ENCODE results near the gene ADAM12.

Gene ADAM12

GRCh38 chr10:126081841-126082466 is 306.3 kb downstream of the ADAM12 start:
- no peak for DNase-seq (ENCODE audit: low read depth)
- H3K4me3 ChIP-seq (replicated peaks; ENCODE audit: low read depth, low read length) = no peak overlapping the region
- no peak for TF ChIP-seq CTCF (IDR thresholded peaks at IDR 0.05; ENCODE audit: low read length, missing control alignments)

DNA sequence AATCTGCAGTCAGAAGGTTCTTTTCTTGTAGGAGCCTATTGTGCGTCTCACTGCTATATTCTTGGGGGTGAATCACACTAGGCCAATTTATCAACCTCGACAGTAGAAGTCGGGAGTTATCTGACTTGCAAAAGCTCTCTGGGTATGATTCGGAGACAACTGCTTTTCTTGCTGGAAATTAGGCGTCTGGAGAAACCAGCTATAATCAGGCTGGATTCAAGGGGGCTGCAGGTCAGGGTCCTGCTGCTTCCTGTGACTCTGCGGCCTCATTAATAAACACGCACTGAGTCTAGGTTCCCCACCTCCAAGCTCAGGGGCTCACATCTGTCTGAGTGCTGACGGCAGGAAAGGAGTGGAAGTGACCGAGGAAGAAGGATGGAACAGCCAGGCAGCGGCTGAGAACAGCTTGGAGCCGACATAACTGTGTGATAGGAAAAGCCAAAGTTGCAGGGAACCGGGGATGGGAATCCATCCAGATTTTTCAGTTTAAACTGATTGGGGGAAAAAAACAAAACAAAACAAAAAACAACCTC is 307.3 kb downstream of the ADAM12 start:
- DNase-seq (ENCODE audit: low read depth) = peak; percentile 75
- TF ChIP-seq CTCF (IDR thresholded peaks at IDR 0.05; ENCODE audit: low read length, missing control alignments) = no peak
- H3K4me3 ChIP-seq (replicated peaks; ENCODE audit: low read depth, low read length) = peak overlapping the region; percentile 22

DNA sequence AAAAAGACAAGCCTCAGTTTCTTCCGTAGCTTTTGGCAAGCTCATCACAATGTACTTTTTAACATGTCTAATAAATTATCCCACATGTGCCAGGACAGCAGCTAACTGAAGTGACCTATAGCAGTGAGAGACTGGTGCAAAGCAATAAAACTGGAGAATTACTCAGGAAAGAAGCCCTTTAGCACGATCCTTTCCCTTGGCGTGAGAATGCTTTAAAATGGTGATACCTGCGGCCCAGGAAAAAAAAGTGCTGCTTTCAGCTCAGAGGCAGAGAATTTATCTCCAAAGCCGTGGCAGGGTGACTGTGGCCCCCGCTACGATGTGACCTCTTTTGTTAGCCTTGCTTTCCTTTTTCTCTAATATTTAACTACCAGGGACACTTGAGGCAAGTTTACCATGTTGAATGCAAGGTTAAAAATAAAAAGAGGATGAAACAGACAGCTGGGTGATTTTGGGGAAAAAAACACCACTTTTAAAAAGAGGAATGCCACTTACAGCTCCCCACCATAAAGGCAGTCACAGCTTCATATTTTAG is 307.9 kb downstream of the ADAM12 start:
- DNase-seq (ENCODE audit: low read depth) = no peak
- TF ChIP-seq CTCF (IDR thresholded peaks at IDR 0.05; ENCODE audit: low read length, missing control alignments) = no peak
- H3K4me3 ChIP-seq (replicated peaks; ENCODE audit: low read depth, low read length) = no peak overlapping the region

DNA sequence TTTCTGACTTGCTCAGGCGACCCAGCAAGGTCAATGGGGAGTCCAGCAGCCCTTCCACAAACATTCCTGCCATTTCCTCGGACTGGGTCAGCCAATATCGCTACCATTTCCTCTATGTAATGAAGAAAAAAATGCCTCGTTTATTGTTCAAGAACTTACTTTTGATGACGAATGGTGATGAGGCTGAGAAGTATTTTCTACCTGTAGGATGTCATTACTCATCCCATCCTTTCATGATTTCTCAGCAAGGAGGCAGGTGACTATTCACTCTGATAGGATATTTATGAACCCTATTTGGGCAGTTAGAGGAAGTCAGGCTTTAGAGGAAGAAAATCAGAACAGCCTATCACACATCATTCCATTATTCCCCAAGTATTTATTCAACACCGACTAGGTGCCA is 313.3 kb downstream of the ADAM12 start:
- no peak overlapping the region for H3K4me3 ChIP-seq (replicated peaks; ENCODE audit: low read depth, low read length)
- no peak for TF ChIP-seq CTCF (IDR thresholded peaks at IDR 0.05; ENCODE audit: low read length, missing control alignments)
- DNase-seq (ENCODE audit: low read depth) = no peak

DNA sequence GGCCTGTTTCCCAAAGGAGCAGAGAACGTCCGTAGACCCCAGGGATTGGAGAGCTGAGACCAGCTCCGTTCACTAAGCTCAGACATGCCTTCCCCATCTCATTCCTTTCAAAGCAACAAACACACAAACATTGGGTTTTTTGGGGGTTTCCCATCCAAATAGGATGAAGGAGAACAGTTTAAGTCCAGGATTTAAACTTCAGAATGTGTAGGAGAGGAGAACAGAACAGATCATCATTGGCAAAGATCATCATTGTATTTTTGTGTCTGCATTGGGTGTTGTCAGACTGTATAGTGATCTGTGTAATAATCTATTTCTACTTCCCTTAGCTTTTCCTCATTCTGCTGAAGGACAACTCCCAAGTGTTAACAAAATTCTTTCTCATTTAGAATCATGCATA is 314.0 kb downstream of the ADAM12 start:
- H3K4me3 ChIP-seq (replicated peaks; ENCODE audit: low read depth, low read length) = no peak overlapping the region
- TF ChIP-seq CTCF (IDR thresholded peaks at IDR 0.05; ENCODE audit: low read length, missing control alignments) = no peak
- DNase-seq (ENCODE audit: low read depth) = no peak

- no peak overlapping the region for H3K4me3 ChIP-seq (replicated peaks; ENCODE audit: low read depth, low read length)
- DNase-seq (ENCODE audit: low read depth) = no peak
- no peak for TF ChIP-seq CTCF (IDR thresholded peaks at IDR 0.05; ENCODE audit: low read length, missing control alignments)
Measured at GRCh38 chr10:126073606-126074005, 314.7 kb downstream of the ADAM12 start.

DNA sequence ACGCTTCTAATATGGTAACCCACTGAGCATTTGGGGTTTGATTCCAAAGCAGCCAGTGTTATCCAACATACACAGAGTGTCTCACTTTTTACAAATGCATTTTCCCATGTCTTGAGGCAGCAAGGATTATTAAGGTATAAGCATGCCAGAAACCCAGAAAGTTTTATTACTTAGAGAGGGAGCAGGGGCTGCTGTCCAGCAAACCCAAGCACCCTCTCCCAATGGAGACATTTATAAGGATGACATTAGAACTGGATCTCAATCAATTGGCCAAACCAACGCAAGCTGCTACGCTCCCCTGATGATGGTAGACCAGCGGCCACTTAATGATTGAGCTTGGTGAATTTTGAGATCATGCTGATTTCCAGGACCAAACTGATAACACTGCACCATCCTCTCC is 315.7 kb downstream of the ADAM12 start:
- no peak for DNase-seq (ENCODE audit: low read depth)
- H3K4me3 ChIP-seq (replicated peaks; ENCODE audit: low read depth, low read length) = no peak overlapping the region

More for the DNA sequence above, 315.7 kb downstream of the ADAM12 start:
- TF ChIP-seq CTCF (IDR thresholded peaks at IDR 0.05; ENCODE audit: low read length, missing control alignments) = no peak
